ENCODE results near the gene MYBPC2.

GRCh38 chr19:50486823-50487515 is 54.3 kb downstream of the MYBPC2 start:
- peak; percentile 21 for TF ChIP-seq CTCF (IDR thresholded peaks at IDR 0.05; ENCODE audit: insufficient read depth, low read depth, low read length)
- no peak for TF ChIP-seq EZH2 (IDR thresholded peaks at IDR 0.05; ENCODE audit: insufficient read depth, low read length)
